ENCODE data around the gene KIAA0930. TPM values are rescaled to one million over a fixed set of nuclear protein-coding genes. Genes with fewer than 3 reads are reported as not detected.

The KIAA0930 gene
- total and polyA plus RNA-seq, 2 experiments from 2014 or later: 8.6 to 50.9 TPM

GRCh38 chr22:45233386-45233785, 7.3 kb downstream of the KIAA0930 start:
- 84 to 86% methylated on average over 10 of the region's 10 CpGs for WGBS, 2 experiments (ENCODE audit: low coverage in 1 of 2, low lambda C conversion rate in 2 of 2, missing lambda C conversion rate in 2 of 2)
- Histone ChIP-seq H3K9me3 (ENCODE audit: low read depth) (no peaks in the 10 kb centered on the region), H3K27me3 (replicated peaks; ENCODE audit: insufficient read depth) (no peaks in the 10 kb centered on the region), H3K27ac (no peak overlapping the region), H3K79me2 (ENCODE audit: insufficient read depth) (peaks cover 17% of the 10 kb centered on the region), H3K36me3 (ENCODE audit: low read depth) (no peaks in the 10 kb centered on the region), H3K9ac (no peak overlapping the region), H3K4me2 (ENCODE audit: unreplicated experiment) (no peak overlapping the region), H3K4me3 (no peak overlapping the region), H3F3A (ENCODE audit: insufficient read depth) (no peaks in the 10 kb centered on the region), H3K4me1 (ENCODE audit: insufficient read depth) (no peaks in the 10 kb centered on the region), H3K9me2 (ENCODE audit: insufficient read depth) (no peaks in the 10 kb centered on the region), H4K20me1 (ENCODE audit: insufficient read depth) (no peaks in the 10 kb centered on the region), H2AFZ (no peak overlapping the region)
- no peak for TF ChIP-seq EZH2phosphoT487 (IDR thresholded peaks at IDR 0.05; ENCODE audit: insufficient read depth, low read depth)
- TF ChIP-seq EZH2 (IDR thresholded peaks at IDR 0.05; ENCODE audit: insufficient read depth, poor library complexity, severe bottlenecking): no peak
- DNase-seq: no peak
- in situ Hi-C loops (cut with MboI): no loop called here

GRCh38 chr22:45231293-45231692, 9.4 kb downstream of the KIAA0930 start:
- peaks cover 5% of the 10 kb centered on the region; the same call in 1 of the 2 replicates for H3K79me2 ChIP-seq (ENCODE audit: insufficient read depth)
- in situ Hi-C loops (cut with MboI): no loop called here
- H2AFZ ChIP-seq: no peak overlapping the region
- no peak for TF ChIP-seq EZH2 (IDR thresholded peaks at IDR 0.05; ENCODE audit: insufficient read depth, poor library complexity, severe bottlenecking)
- no peak for TF ChIP-seq EZH2phosphoT487 (IDR thresholded peaks at IDR 0.05; ENCODE audit: insufficient read depth, low read depth)
- peaks cover 6% of the 10 kb centered on the region; the same call in 1 of the 2 replicates for H3K4me1 ChIP-seq (ENCODE audit: insufficient read depth)
- no peaks in the 10 kb centered on the region for H3K9me3 ChIP-seq (ENCODE audit: low read depth)
- H4K20me1 ChIP-seq (ENCODE audit: insufficient read depth): no peaks in the 10 kb centered on the region
- H3K9me2 ChIP-seq (ENCODE audit: insufficient read depth): no peaks in the 10 kb centered on the region
- 75 to 77% methylated on average over 2 of the region's 2 CpGs for WGBS, 2 experiments (ENCODE audit: low coverage in 1 of 2, low lambda C conversion rate in 2 of 2, missing lambda C conversion rate in 2 of 2)
- no peak overlapping the region for H3K4me2 ChIP-seq (ENCODE audit: unreplicated experiment)
- no peaks in the 10 kb centered on the region for H3K36me3 ChIP-seq (ENCODE audit: low read depth)
- H3K4me3 ChIP-seq: no peak overlapping the region
- H3F3A ChIP-seq (ENCODE audit: insufficient read depth): no peaks in the 10 kb centered on the region
- no peak overlapping the region for H3K27ac ChIP-seq
- H3K9ac ChIP-seq: no peak overlapping the region
- no peak for DNase-seq
- no peaks in the 10 kb centered on the region for H3K27me3 ChIP-seq (replicated peaks; ENCODE audit: insufficient read depth)

- Histone ChIP-seq H3K4me3 (no peak overlapping the region), H3K9me3 (ENCODE audit: low read depth) (no peaks in the 10 kb centered on the region)
- TF ChIP-seq EZH2phosphoT487 (IDR thresholded peaks at IDR 0.05; ENCODE audit: insufficient read depth, low read depth): no peak
- no peak for TF ChIP-seq EZH2 (IDR thresholded peaks at IDR 0.05; ENCODE audit: insufficient read depth, poor library complexity, severe bottlenecking)
Observed at GRCh38 chr22:45230026-45230721, 10.5 kb downstream of the KIAA0930 start.

GRCh38 chr22:45229181-45229580, 11.5 kb downstream of the KIAA0930 start:
- Histone ChIP-seq H3K27me3 (replicated peaks; ENCODE audit: insufficient read depth) (no peaks in the 10 kb centered on the region), H2AFZ (no peak overlapping the region), H3K9me3 (ENCODE audit: low read depth) (no peaks in the 10 kb centered on the region), H3K9ac (no peak overlapping the region), H3F3A (ENCODE audit: insufficient read depth) (no peaks in the 10 kb centered on the region), H3K4me1 (ENCODE audit: insufficient read depth) (peaks cover 9% of the 10 kb centered on the region; the same call in 1 of the 2 replicates), H3K27ac (no peak overlapping the region), H3K4me3 (no peak overlapping the region), H3K9me2 (ENCODE audit: insufficient read depth) (no peaks in the 10 kb centered on the region), H3K79me2 (ENCODE audit: insufficient read depth) (0 out of 2 replicates have a peak, but pooled peaks cover 3% of the 10 kb centered on the region), H4K20me1 (ENCODE audit: insufficient read depth) (no peaks in the 10 kb centered on the region), H3K4me2 (ENCODE audit: unreplicated experiment) (no peak overlapping the region), H3K36me3 (ENCODE audit: low read depth) (no peaks in the 10 kb centered on the region)
- WGBS, 2 experiments (ENCODE audit: low coverage in 1 of 2, low lambda C conversion rate in 2 of 2, missing lambda C conversion rate in 2 of 2): 93 to 94% methylated on average over 9 to 12 of the region's 13 CpGs
- in situ Hi-C loops (cut with MboI): no loop called here
- TF ChIP-seq EZH2phosphoT487 (IDR thresholded peaks at IDR 0.05; ENCODE audit: insufficient read depth, low read depth): no peak
- no peak for TF ChIP-seq EZH2 (IDR thresholded peaks at IDR 0.05; ENCODE audit: insufficient read depth, poor library complexity, severe bottlenecking)
- no peak for DNase-seq

More at GRCh38 chr22:45230026-45230721, 10.5 kb downstream of the KIAA0930 start:
- peaks cover 9% of the 10 kb centered on the region; the same call in 1 of the 2 replicates for H3K4me1 ChIP-seq (ENCODE audit: insufficient read depth)
- no peak overlapping the region for H2AFZ ChIP-seq
- DNase-seq: no peak
- no peaks in the 10 kb centered on the region for H3K27me3 ChIP-seq (replicated peaks; ENCODE audit: insufficient read depth)
- no peaks in the 10 kb centered on the region for H3K79me2 ChIP-seq (ENCODE audit: insufficient read depth)
- no peaks in the 10 kb centered on the region for H3F3A ChIP-seq (ENCODE audit: insufficient read depth)
- in situ Hi-C loops (cut with MboI): no loop called here
- no peaks in the 10 kb centered on the region for H4K20me1 ChIP-seq (ENCODE audit: insufficient read depth)
- no peaks in the 10 kb centered on the region for H3K36me3 ChIP-seq (ENCODE audit: low read depth)
- 87% methylated on average over 14 to 16 of the region's 16 CpGs for WGBS, 2 experiments (ENCODE audit: low coverage in 1 of 2, low lambda C conversion rate in 2 of 2, missing lambda C conversion rate in 2 of 2)
- H3K9ac ChIP-seq: no peak overlapping the region
- H3K4me2 ChIP-seq (ENCODE audit: unreplicated experiment): no peak overlapping the region
- no peak overlapping the region for H3K27ac ChIP-seq
- H3K9me2 ChIP-seq (ENCODE audit: insufficient read depth): no peaks in the 10 kb centered on the region

All from GM23248 (cell line).